ENCODE data around the gene MTHFD1L.
"Not testable (repeated sequence)": the region's sequence is repeated elsewhere in the genome, so short reads cannot be mapped to it uniquely, and the experiment has no call there.

MTHFD1L gene

GRCh38 chr6:150854392-150854791, 11.1 kb upstream of the MTHFD1L start:
- ATAC-seq (ENCODE audit: low read depth); H3K27me3 Mint-ChIP-seq; H3K27ac Mint-ChIP-seq; H3K4me3 Mint-ChIP-seq; DNase-seq (ENCODE audit: low spot score in 2 of 2); H3K4me1 Mint-ChIP-seq; H3K9me3 Mint-ChIP-seq: not testable (repeated sequence)
- peaks cover 21% of the 10 kb centered on the region for H3K36me3 Mint-ChIP-seq

- H3K9me3 Mint-ChIP-seq; DNase-seq (ENCODE audit: low spot score in 2 of 2); H3K4me3 Mint-ChIP-seq; ATAC-seq (ENCODE audit: low read depth); H3K27me3 Mint-ChIP-seq; H3K4me1 Mint-ChIP-seq; H3K27ac Mint-ChIP-seq: not testable (repeated sequence)
- peaks cover 19% of the 10 kb centered on the region for H3K36me3 Mint-ChIP-seq
Measured at GRCh38 chr6:150855171-150855570, 10.3 kb upstream of the MTHFD1L start.

- Mint-ChIP-seq H3K36me3 (peaks cover 19% of the 10 kb centered on the region), H3K27me3 (no peaks in the 10 kb centered on the region), H3K4me1 (peaks cover 4% of the 10 kb centered on the region), H3K4me3 (no peak overlapping the region), H3K27ac (no peak overlapping the region), H3K9me3 (peaks cover 7% of the 10 kb centered on the region)
- ATAC-seq (ENCODE audit: low read depth), result no peak
- DNase-seq (ENCODE audit: low spot score in 2 of 2), result no peak
Measured at GRCh38 chr6:150857062-150857944, 8.2 kb upstream of the MTHFD1L start.

- no peak overlapping the region for H3K4me3 Mint-ChIP-seq
- H3K4me1 Mint-ChIP-seq, result peaks cover 8% of the 10 kb centered on the region
- no peaks in the 10 kb centered on the region for H3K27me3 Mint-ChIP-seq
- peaks cover 7% of the 10 kb centered on the region for H3K9me3 Mint-ChIP-seq
- ATAC-seq (ENCODE audit: low read depth), result no peak
- H3K27ac Mint-ChIP-seq, result no peak overlapping the region
- DNase-seq (ENCODE audit: low spot score in 2 of 2), result no peak
- peaks cover 19% of the 10 kb centered on the region for H3K36me3 Mint-ChIP-seq
Measured at GRCh38 chr6:150857945-150858308, 7.6 kb upstream of the MTHFD1L start.

DNA sequence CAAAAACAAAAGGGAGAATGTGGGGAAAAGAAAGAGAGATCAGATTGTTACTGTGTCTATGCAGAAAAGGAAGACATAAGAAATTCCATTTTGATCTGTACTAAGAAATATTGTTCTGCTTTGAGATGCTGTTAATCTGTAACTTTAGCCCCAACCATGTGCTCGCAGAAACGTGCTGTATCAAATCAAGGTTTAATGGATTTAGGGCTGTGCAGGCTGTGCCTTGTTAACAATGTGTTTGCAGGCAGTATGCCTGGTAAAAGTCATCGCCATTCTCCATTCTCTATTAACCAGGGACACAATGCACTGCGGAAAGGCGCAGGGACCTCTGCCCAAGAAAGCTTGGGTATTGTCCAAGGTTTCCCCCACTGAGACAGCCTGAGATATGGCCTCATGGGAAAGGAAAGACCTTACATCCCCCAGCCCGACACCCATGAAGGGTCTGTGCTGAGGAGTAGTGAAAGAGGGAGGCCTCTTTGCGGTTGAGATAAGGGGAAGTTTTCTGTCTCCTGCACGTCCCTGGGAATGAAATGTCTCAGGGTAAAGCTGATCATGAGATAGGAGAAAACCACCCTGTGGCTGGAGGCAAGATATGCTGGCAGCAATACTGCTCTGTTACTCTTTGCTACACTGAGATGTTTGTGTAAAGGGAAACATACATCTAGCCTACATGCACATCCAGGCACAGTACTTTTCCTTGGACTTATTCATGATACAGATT, 3.9 kb upstream of the MTHFD1L start:
- not testable (repeated sequence) for ATAC-seq (ENCODE audit: low read depth); DNase-seq (ENCODE audit: low spot score in 2 of 2); H3K4me3 Mint-ChIP-seq; H3K36me3 Mint-ChIP-seq; H3K9me3 Mint-ChIP-seq; H3K27me3 Mint-ChIP-seq
- Mint-ChIP-seq H3K4me1 (peaks cover 10% of the 10 kb centered on the region), H3K27ac (peak overlapping the region; percentile 3)

DNA sequence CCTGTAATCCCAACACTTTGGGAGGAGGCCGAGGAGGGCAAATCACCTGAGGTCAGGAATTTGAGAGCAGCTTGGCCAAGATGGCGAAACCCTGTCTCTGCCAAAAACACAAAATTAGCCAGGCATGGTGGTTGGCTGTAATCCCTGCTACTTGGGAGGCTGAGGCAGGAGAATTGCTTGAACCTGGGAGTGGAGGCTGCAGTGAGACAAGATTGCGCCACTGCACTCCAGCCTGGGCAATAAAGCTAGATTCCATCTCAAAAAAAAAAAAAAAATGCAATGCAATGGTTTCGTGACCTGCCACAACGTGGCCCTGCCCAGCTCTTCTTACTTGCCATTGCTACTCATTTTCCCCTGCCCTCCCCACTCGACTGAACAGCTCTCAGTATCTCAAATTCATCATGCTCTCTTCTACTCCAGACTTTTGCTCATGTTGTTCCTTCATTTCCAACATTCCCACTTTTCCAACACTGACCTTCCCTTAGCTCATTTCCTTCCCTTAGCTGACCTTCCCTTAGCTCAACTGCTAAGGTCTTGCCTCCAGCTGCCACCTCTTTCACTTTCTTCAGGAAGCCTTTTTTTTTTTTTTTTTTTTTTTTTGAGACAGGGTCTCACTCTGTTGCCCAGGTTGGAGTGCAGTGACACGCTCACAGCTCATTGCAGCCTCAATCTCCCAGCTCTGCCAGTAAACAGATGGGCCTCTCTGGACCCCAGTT, 2.1 kb upstream of the MTHFD1L start:
- Mint-ChIP-seq H3K4me3 (no peak overlapping the region), H3K36me3 (peaks cover 2% of the 10 kb centered on the region), H3K9me3 (no peaks in the 10 kb centered on the region), H3K27ac (no peak overlapping the region), H3K27me3 (peaks cover 2% of the 10 kb centered on the region), H3K4me1 (peaks cover 14% of the 10 kb centered on the region)
- no peak for ATAC-seq (ENCODE audit: low read depth)
- DNase-seq (ENCODE audit: low spot score in 2 of 2), result no peak

DNA sequence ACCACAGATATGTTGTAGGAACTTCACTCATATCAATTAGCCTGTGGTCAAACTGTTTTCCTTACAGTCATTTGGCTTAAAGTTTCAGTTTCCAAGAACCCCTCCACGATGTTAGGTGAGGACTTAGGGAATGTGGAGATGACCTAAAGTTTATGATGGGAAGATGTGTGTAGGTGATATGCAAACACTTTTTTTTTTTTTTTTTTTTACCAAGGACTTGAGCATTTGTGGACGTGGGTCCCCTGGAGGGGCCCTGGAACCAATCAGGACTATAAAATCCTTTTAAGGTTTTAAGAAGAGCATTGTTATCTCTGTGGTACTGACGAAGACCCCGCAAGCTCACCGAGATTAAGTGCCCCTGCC, 478 bp upstream of the MTHFD1L start:
- no peak for ATAC-seq (ENCODE audit: low read depth)
- H3K27me3 Mint-ChIP-seq, result peaks cover 2% of the 10 kb centered on the region
- peaks cover 14% of the 10 kb centered on the region for H3K4me1 Mint-ChIP-seq

DNA sequence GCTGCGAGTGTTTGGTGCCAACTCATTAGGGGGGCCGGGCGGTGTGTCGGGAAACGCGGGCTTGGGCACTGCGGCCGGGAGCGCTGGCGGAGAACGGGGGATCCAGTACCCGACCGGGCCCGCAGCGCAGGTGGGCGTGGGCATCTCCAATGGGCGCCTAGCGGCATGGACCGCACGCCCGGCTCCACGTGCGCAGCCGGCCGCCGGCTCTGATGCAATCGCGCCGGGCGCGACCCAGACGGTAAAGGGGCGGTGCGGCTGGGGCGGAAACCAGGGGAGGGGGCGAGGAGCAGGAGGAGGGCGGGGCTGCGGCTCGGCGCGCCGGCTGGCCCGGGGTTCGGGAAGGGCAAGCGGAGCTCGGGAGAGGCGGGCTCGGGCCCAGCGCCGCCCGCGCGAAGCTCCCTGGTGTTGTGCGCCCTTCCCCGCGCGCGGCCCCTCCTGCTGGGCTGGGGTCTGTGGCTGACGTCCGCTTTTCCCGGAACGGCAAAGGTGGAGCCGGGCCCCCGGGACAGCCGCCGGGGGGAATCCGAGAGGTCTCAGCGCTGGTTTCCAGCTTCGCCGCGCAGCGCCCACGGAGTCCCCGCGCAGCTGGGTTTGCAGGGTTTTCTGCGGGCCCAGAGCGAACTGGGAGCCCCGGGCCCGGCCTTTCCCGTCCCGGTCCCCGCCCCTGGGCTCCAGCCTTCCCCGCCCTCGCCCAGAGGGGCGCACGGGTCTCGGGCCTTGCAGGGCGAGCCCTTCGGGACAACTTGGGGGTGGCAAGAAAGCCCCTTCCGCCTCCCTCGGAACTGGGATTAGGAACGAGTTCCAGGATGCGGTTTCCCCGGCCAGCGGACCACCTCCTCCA, 867 bp downstream of the MTHFD1L start:
- ATAC-seq (ENCODE audit: low read depth), result peak; percentile 66
- H3K4me1 Mint-ChIP-seq, result peaks cover 13% of the 10 kb centered on the region
- peaks cover 2% of the 10 kb centered on the region for H3K36me3 Mint-ChIP-seq
- no peaks in the 10 kb centered on the region for H3K9me3 Mint-ChIP-seq
- DNase-seq (ENCODE audit: low spot score in 2 of 2), result peak; percentile 35 to 62
- H3K27ac Mint-ChIP-seq, result peak overlapping the region; percentile 39
- H3K27me3 Mint-ChIP-seq, result peaks cover 2% of the 10 kb centered on the region
- peak overlapping the region; percentile 92 for H3K4me3 Mint-ChIP-seq

More for the DNA sequence above, 478 bp upstream of the MTHFD1L start:
- no peak for DNase-seq (ENCODE audit: low spot score in 2 of 2)
- H3K9me3 Mint-ChIP-seq, result no peaks in the 10 kb centered on the region
- peak overlapping the region; percentile 85 for H3K4me3 Mint-ChIP-seq
- peaks cover 2% of the 10 kb centered on the region for H3K36me3 Mint-ChIP-seq
- no peak overlapping the region for H3K27ac Mint-ChIP-seq

GRCh38 chr6:150866991-150867501, 1.5 kb downstream of the MTHFD1L start:
- Mint-ChIP-seq H3K9me3 (no peaks in the 10 kb centered on the region), H3K4me3 (peak overlapping the region; percentile 92), H3K27ac (peak overlapping the region; percentile 39), H3K36me3 (peaks cover 2% of the 10 kb centered on the region), H3K27me3 (peaks cover 2% of the 10 kb centered on the region), H3K4me1 (peaks cover 11% of the 10 kb centered on the region)
- DNase-seq (ENCODE audit: low spot score in 2 of 2), result no peak
- no peak for ATAC-seq (ENCODE audit: low read depth)

DNA sequence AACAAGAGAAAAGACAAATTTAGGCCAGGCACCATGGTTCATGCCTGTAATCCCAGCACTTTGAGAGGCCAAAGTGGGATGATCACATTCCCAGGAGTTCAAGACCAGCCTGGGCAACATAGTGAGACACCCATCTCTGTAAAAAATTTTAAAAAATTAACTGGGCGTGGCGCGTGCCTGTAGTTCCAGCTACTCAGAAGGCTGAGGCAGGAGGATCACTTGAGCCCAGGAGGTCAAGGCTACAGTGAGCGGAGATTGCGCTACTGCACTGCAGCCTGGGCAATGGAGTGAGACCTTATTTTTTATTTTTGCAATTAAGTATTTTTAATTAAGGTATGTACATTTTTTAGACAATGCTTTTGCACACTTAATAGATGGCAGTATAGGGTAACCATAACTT, 3.3 kb downstream of the MTHFD1L start:
- DNase-seq (ENCODE audit: low spot score in 2 of 2), result no peak
- Mint-ChIP-seq H3K4me1 (peaks cover 7% of the 10 kb centered on the region), H3K4me3 (no peak overlapping the region), H3K36me3 (peaks cover 2% of the 10 kb centered on the region), H3K27ac (no peak overlapping the region), H3K27me3 (no peaks in the 10 kb centered on the region), H3K9me3 (no peaks in the 10 kb centered on the region)
- no peak for ATAC-seq (ENCODE audit: low read depth)

DNA sequence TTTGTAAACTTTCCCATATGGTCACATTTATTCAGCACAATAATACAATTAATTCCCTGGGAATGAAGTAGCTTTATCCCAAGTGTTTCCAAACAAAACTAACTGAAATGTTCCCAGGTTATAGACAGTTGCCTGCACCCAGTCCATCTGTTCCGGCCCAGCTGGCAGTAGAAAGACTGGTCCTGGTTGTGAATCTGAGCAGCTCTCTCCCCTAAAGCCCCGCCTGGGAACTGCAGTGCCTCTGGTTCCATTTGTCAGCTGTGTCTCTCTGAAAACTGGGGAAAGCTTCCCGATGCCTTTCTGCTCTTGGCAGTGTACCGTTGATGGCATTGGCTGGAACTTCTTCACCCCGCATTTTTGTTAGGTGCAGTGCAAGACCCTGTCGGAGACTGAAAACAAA, 8.7 kb downstream of the MTHFD1L start:
- DNase-seq (ENCODE audit: low spot score in 2 of 2) (no peak), ATAC-seq (ENCODE audit: low read depth) (no peak)
- Mint-ChIP-seq H3K9me3 (no peaks in the 10 kb centered on the region), H3K4me1 (no peaks in the 10 kb centered on the region), H3K27ac (no peak overlapping the region), H3K4me3 (no peak overlapping the region), H3K27me3 (no peaks in the 10 kb centered on the region), H3K36me3 (peaks cover 2% of the 10 kb centered on the region)

DNA sequence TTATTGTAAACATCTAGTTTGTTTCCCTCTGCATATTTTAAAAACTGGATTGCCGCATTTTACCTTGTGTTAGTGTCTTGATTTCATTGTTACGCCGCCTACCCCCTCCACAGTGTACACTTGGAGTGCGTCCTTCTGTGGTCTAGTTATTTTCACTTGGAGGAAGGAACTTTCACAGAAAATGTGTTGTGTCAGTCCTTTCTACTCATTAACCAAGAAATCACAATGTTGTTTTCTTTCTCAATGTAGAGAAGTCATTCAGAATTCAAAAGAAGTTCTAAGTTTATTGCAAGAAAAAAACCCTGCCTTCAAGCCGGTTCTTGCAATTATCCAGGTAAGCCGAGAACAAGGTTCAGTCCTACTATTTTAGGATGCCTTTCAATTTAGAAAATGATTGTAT, 10.3 kb downstream of the MTHFD1L start:
- Mint-ChIP-seq H3K4me3 (no peak overlapping the region), H3K9me3 (no peaks in the 10 kb centered on the region), H3K4me1 (no peaks in the 10 kb centered on the region), H3K27me3 (no peaks in the 10 kb centered on the region), H3K36me3 (peaks cover 4% of the 10 kb centered on the region), H3K27ac (no peak overlapping the region)
- no peak for ATAC-seq (ENCODE audit: low read depth)
- no peak for DNase-seq (ENCODE audit: low spot score in 2 of 2)

DNA sequence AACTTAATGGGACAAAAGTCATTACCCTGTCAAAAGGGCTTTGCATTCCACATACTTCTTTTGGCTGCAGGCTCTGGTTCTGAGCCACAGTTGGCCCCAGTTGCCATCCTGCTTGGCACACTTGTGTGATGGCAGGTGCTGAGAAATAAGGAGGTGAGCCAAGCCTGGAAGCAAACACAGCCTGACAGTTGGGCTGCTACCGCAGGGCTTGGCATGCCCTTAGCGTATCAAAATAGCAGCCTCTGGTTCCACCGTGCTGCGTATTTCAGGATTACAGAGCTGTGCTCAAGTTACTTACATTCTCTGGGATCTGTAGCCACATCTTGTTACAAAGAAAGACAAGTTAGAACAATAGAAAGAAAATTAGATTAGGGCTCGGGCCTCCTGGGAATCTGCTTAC, 11.1 kb downstream of the MTHFD1L start:
- no peak overlapping the region for H3K27ac Mint-ChIP-seq
- ATAC-seq (ENCODE audit: low read depth), result no peak
- H3K36me3 Mint-ChIP-seq, result peaks cover 4% of the 10 kb centered on the region

More for the DNA sequence above, 11.1 kb downstream of the MTHFD1L start:
- DNase-seq (ENCODE audit: low spot score in 2 of 2), result no peak
- H3K4me3 Mint-ChIP-seq, result no peak overlapping the region
- H3K27me3 Mint-ChIP-seq, result no peaks in the 10 kb centered on the region
- no peaks in the 10 kb centered on the region for H3K9me3 Mint-ChIP-seq
- H3K4me1 Mint-ChIP-seq, result no peaks in the 10 kb centered on the region
